ENCODE data around the gene GGTLC2. TPM values are rescaled to one million over a fixed set of nuclear protein-coding genes. Genes with fewer than 3 reads are reported as not detected.
"Not testable (repeated sequence)": the region's sequence is repeated elsewhere in the genome, so short reads cannot be mapped to it uniquely, and the experiment has no call there.

GGTLC2 gene
- not detected for total RNA-seq
- polyA plus RNA-seq, result under 1 TPM in 1 of 4 donors, not detected in 3; 0.24 TPM

DNA sequence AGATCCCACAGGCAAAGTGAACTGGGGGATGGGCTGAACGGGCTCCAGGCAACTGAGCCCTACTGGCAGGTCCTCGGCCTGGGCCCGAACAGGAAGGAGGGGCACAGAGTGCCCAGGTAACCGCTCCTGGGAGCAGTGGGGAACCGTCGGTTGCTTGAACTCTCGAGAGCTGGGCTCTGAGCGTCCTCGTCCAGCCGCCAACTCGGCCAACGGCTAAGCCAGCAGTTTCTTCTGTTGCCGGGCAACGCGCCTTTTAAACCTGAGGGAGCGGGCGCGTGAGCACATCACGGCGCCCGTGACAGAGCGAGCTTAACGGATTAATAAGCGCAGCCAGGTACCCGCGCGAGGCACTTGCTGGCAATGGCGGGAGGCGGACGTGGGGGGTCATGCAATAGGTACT, at the start of gene GGTLC2:
TSS of gene GGTLC2 (plus strand) at position 301 of the 400 bp plus-strand sequence. CDS start 1,732 bp downstream, outside the sequence.
- H3K9me3 ChIP-seq (ENCODE audit: control insufficient read depth in 2 of 2, low read length in 2 of 2); H3K4me3 ChIP-seq (ENCODE audit: low read depth, low read length); H3K27me3 ChIP-seq (ENCODE audit: control insufficient read depth, insufficient read depth, low read length); H3K27me3 Mint-ChIP-seq; H3K4me1 ChIP-seq (ENCODE audit: control insufficient read depth, insufficient read depth, low read length, poor library complexity, severe bottlenecking); H3K4me1 Mint-ChIP-seq; H3K4me3 Mint-ChIP-seq; H3K36me3 Mint-ChIP-seq; H3K27ac Mint-ChIP-seq; H3K27ac ChIP-seq (ENCODE audit: insufficient read depth, low read length, poor library complexity, severe bottlenecking); DNase-seq; H3K9me3 Mint-ChIP-seq; H3K36me3 ChIP-seq (ENCODE audit: control insufficient read depth, insufficient read depth, low read length); ATAC-seq (ENCODE audit: low read depth in 2 of 2): not testable (repeated sequence)

DNA sequence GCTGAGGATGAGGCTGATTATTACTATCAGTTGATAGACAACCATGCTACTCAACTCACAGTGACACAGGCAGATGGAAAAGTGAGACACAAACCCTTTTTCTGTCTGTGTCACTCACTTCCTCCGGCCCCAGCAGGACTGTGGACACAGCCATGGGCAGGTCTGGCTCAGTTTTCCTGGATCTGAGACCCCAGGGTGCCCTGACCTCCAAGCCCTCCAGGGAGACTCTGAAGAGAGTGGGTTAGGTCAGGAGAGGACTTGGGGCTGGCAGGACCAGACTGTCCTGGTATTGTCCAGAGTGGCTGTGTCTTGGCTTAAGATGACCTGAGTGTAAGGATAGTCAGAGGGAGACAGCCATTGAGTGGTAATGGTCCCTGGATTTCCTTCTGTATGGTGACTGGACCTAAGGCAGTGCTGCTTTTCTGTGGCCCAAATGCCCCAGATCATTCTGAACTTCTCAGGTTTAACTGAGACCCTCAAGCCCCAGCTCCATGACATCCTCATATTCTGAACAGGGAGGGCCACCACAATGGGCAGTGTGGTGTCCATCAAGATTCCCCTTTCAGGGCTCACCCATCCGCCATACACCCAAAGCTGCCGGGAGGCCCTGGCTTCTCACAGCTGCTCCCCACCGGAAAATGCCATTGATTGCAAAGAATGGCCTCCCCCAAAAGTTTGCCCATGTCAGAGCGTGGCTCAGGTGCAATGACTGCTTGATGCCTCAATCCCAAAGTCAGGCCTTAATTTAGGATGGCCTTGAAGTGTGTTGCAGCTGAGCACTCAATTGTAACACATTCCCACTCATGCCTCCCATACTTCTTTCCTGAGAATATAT, 49.2 kb upstream of the GGTLC2 start:
- H3K36me3 Mint-ChIP-seq, result no peaks in the 10 kb centered on the region
- no peaks in the 10 kb centered on the region for H3K36me3 ChIP-seq (ENCODE audit: control insufficient read depth, insufficient read depth, low read length)
- H3K9me3 Mint-ChIP-seq, result peaks cover 0 to 3% (median 0%) of the 10 kb centered on the region in 7 donors
- H3K27ac ChIP-seq (ENCODE audit: insufficient read depth, low read length, poor library complexity, severe bottlenecking), result no peak overlapping the region
- H3K9me3 ChIP-seq (ENCODE audit: control insufficient read depth in 2 of 2, low read length in 2 of 2), result no peaks in the 10 kb centered on the region
- H3K4me1 ChIP-seq (ENCODE audit: control insufficient read depth, insufficient read depth, low read length, poor library complexity, severe bottlenecking), result no peaks in the 10 kb centered on the region
- no peak overlapping the region for H3K4me3 ChIP-seq (ENCODE audit: low read depth, low read length)
- DNase-seq, result no peak
- no peak overlapping the region for H3K4me3 Mint-ChIP-seq
- peak overlapping the region in 1 of 3 donors; percentile 47 for H3K27ac Mint-ChIP-seq
- no peak for ATAC-seq (ENCODE audit: low read depth in 2 of 2)
- H3K4me1 Mint-ChIP-seq, result no peaks in the 10 kb centered on the region
- H3K27me3 ChIP-seq (ENCODE audit: control insufficient read depth, insufficient read depth, low read length), result no peaks in the 10 kb centered on the region
- peaks cover 16% of the 10 kb centered on the region for H3K27me3 Mint-ChIP-seq

DNA sequence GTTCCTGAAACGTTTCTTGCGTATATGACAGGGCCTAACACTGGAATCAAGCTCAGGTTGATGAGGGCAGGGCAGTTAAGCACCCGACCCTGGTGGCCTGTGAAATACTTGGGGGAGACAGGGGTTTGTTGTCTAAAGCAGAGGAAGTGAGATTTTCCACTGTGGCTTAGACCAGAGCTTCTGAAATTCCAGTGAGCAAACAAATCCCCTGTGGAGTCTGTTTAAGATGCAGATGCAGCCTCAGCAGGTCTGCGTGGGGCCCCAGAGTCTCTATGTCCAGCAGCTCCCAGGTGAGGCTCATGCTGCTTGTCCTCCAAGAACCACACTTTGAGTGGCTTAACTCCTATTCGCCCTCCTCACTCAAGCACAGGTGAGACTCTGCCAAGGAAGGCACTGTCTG, 46.3 kb upstream of the GGTLC2 start:
- Mint-ChIP-seq H3K36me3 (no peaks in the 10 kb centered on the region), H3K4me1 (no peaks in the 10 kb centered on the region), H3K9me3 (peaks cover 0 to 3% (median 0%) of the 10 kb centered on the region in 7 donors), H3K4me3 (no peak overlapping the region), H3K27me3 (peaks cover 16% of the 10 kb centered on the region), H3K27ac (no peak overlapping the region)
- no peaks in the 10 kb centered on the region for H3K9me3 ChIP-seq (ENCODE audit: control insufficient read depth in 2 of 2, low read length in 2 of 2)
- H3K27me3 ChIP-seq (ENCODE audit: control insufficient read depth, insufficient read depth, low read length), result no peaks in the 10 kb centered on the region
- no peak overlapping the region for H3K4me3 ChIP-seq (ENCODE audit: low read depth, low read length)
- no peaks in the 10 kb centered on the region for H3K36me3 ChIP-seq (ENCODE audit: control insufficient read depth, insufficient read depth, low read length)
- DNase-seq (no peak), ATAC-seq (ENCODE audit: low read depth in 2 of 2) (no peak)
- no peaks in the 10 kb centered on the region for H3K4me1 ChIP-seq (ENCODE audit: control insufficient read depth, insufficient read depth, low read length, poor library complexity, severe bottlenecking)
- H3K27ac ChIP-seq (ENCODE audit: insufficient read depth, low read length, poor library complexity, severe bottlenecking), result no peak overlapping the region

DNA sequence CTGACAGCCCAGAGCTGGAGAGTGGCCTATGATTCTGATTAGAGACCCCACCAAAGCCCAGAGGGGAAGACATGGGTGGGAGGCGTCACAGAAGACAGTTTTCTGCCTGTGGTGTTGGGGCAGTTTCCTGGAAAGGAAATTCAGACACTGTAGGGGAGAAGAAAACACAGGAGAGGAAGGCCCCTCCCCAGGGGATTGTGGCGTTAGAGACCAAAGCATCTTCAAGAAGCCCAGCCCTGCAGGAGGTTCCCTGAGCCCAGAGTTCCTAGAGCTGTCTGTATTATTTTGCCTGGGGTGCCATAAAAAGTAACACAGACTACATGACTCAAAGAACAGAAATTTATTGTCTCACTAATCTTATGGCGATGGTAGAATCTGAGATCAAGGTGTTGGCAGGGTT, 45.2 kb upstream of the GGTLC2 start:
- Mint-ChIP-seq H3K9me3 (peaks cover 0 to 3% (median 0%) of the 10 kb centered on the region in 7 donors), H3K27ac (no peak overlapping the region), H3K4me1 (no peaks in the 10 kb centered on the region), H3K36me3 (no peaks in the 10 kb centered on the region), H3K27me3 (peaks cover 16% of the 10 kb centered on the region), H3K4me3 (no peak overlapping the region)
- no peak overlapping the region for H3K27ac ChIP-seq (ENCODE audit: insufficient read depth, low read length, poor library complexity, severe bottlenecking)
- H3K27me3 ChIP-seq (ENCODE audit: control insufficient read depth, insufficient read depth, low read length), result no peaks in the 10 kb centered on the region
- DNase-seq, result no peak
- ATAC-seq (ENCODE audit: low read depth in 2 of 2), result no peak
- no peaks in the 10 kb centered on the region for H3K36me3 ChIP-seq (ENCODE audit: control insufficient read depth, insufficient read depth, low read length)
- H3K4me1 ChIP-seq (ENCODE audit: control insufficient read depth, insufficient read depth, low read length, poor library complexity, severe bottlenecking), result no peaks in the 10 kb centered on the region
- no peak overlapping the region for H3K4me3 ChIP-seq (ENCODE audit: low read depth, low read length)
- no peaks in the 10 kb centered on the region for H3K9me3 ChIP-seq (ENCODE audit: control insufficient read depth in 2 of 2, low read length in 2 of 2)

DNA sequence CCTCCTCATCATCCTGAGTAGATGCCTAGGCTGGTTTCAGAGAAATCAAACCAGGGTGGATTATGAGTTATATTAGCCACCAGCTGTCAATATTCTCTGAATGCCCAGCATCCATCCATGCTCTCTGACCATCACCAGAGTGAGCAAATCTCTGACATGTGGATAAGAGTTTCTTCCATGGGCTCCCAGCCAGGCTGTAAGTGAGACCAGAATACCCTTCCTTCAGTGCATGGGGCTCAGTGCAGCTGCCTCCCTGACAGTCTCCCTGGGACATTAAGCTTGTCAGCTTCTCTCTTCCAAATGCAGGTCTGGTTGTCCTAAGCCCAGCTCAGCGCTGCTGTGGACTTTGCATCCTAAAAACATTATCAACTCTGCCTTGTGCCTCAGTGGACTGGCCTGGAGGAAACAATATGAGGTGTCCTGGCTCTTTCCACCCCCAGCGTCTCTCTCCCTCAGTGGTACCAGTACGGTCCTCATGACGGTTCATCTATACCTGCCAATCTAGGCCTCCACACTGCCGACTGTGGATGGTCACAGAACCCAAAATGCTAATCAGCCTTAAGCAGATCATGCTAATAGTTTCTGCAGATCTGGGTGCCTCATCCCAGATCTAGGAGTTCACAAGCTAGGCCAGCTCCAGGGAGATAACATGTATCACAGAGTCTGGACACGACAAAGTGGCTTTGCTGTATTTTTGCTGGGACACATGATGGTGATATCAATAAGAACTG, 43.7 kb upstream of the GGTLC2 start:
- no peaks in the 10 kb centered on the region for H3K4me1 ChIP-seq (ENCODE audit: control insufficient read depth, insufficient read depth, low read length, poor library complexity, severe bottlenecking)
- Mint-ChIP-seq H3K27me3 (peaks cover 14% of the 10 kb centered on the region), H3K9me3 (peaks cover 0 to 3% (median 0%) of the 10 kb centered on the region in 7 donors), H3K4me1 (no peaks in the 10 kb centered on the region), H3K27ac (no peak overlapping the region), H3K36me3 (no peaks in the 10 kb centered on the region), H3K4me3 (no peak overlapping the region)
- DNase-seq (no peak), ATAC-seq (ENCODE audit: low read depth in 2 of 2) (no peak)
- no peaks in the 10 kb centered on the region for H3K36me3 ChIP-seq (ENCODE audit: control insufficient read depth, insufficient read depth, low read length)
- H3K27ac ChIP-seq (ENCODE audit: insufficient read depth, low read length, poor library complexity, severe bottlenecking), result no peak overlapping the region
- no peak overlapping the region for H3K4me3 ChIP-seq (ENCODE audit: low read depth, low read length)
- H3K9me3 ChIP-seq (ENCODE audit: control insufficient read depth in 2 of 2, low read length in 2 of 2), result no peaks in the 10 kb centered on the region
- no peaks in the 10 kb centered on the region for H3K27me3 ChIP-seq (ENCODE audit: control insufficient read depth, insufficient read depth, low read length)

DNA sequence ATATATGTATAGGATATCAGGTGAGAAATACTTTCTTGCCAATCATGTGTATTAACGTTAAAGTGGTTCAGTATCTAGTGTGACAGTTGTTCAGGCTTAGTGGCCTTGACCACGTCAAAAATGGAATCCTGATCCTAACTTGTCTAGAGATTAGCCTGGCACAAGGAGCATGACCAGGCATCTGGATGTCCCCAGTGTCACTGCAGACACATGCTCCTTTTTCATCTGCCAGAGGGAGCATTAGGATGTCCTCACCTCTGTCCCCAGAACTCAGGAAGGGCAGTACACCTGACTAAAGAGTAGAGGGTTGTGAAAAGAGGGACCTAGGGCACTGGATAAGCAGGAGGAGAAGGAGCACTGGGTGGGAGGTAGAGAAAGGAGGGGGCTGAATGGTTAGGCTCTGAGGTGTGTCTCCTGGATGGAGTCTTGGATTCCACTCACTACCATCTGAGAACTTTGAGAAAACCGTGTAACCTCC, 40.9 kb upstream of the GGTLC2 start:
- H3K36me3 Mint-ChIP-seq, result no peaks in the 10 kb centered on the region
- H3K27ac Mint-ChIP-seq, result no peak overlapping the region
- no peaks in the 10 kb centered on the region for H3K36me3 ChIP-seq (ENCODE audit: control insufficient read depth, insufficient read depth, low read length)
- no peak overlapping the region for H3K4me3 ChIP-seq (ENCODE audit: low read depth, low read length)
- peaks cover 16% of the 10 kb centered on the region for H3K27me3 Mint-ChIP-seq
- no peaks in the 10 kb centered on the region for H3K27me3 ChIP-seq (ENCODE audit: control insufficient read depth, insufficient read depth, low read length)
- H3K9me3 Mint-ChIP-seq, result peaks cover 0 to 2% (median 0%) of the 10 kb centered on the region in 7 donors
- peaks cover 0 to 4% (median 0%) of the 10 kb centered on the region in 4 donors for H3K4me1 Mint-ChIP-seq
- no peaks in the 10 kb centered on the region for H3K4me1 ChIP-seq (ENCODE audit: control insufficient read depth, insufficient read depth, low read length, poor library complexity, severe bottlenecking)
- no peak overlapping the region for H3K27ac ChIP-seq (ENCODE audit: insufficient read depth, low read length, poor library complexity, severe bottlenecking)
- DNase-seq (no peak), ATAC-seq (ENCODE audit: low read depth in 2 of 2) (no peak)
- no peak overlapping the region for H3K4me3 Mint-ChIP-seq
- H3K9me3 ChIP-seq (ENCODE audit: control insufficient read depth in 2 of 2, low read length in 2 of 2), result no peaks in the 10 kb centered on the region

DNA sequence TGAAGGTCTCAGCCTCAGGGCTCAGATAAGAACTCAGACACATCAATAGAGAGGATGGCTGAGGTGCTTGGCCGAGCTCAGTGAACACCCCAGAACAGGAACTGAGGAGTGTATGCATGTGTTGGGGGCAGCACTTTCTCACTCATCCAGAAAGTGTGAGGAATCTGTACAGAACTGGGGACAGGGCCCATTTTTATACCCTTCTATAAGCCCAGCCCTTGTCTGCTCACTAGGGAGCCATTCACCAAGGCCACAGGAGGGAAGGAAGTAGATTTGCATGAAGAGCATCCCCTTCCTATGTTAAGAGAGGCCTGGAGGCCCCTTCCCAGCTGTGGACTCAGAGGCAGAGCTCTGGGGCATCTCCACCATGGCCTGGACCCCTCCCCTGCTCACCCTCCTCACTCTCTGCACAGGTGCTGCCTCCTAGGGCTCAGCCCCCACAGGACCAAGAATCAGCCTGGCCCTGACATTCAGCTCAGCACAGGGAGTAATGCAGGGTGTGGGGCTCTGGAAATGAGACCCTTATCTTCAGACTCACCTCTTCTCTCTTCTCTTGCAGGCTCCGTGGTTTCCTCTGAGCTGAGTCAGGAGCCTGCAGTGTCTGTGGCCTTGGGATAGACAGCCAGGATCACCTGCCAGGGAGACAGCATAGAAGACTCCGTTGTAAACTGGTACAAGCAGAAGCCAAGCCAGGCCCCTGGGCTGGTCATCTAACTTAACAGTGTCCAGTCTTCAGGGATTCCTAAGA, 39.9 kb upstream of the GGTLC2 start:
- peaks cover 16% of the 10 kb centered on the region for H3K27me3 Mint-ChIP-seq
- H3K9me3 Mint-ChIP-seq, result peaks cover 0 to 2% (median 0%) of the 10 kb centered on the region in 7 donors
- no peak overlapping the region for H3K4me3 Mint-ChIP-seq
- Histone ChIP-seq H3K9me3 (ENCODE audit: control insufficient read depth in 2 of 2, low read length in 2 of 2) (no peaks in the 10 kb centered on the region), H3K4me1 (ENCODE audit: control insufficient read depth, insufficient read depth, low read length, poor library complexity, severe bottlenecking) (no peaks in the 10 kb centered on the region), H3K4me3 (ENCODE audit: low read depth, low read length) (no peak overlapping the region), H3K27ac (ENCODE audit: insufficient read depth, low read length, poor library complexity, severe bottlenecking) (no peak overlapping the region), H3K27me3 (ENCODE audit: control insufficient read depth, insufficient read depth, low read length) (no peaks in the 10 kb centered on the region), H3K36me3 (ENCODE audit: control insufficient read depth, insufficient read depth, low read length) (no peaks in the 10 kb centered on the region)
- ATAC-seq (ENCODE audit: low read depth in 2 of 2) (no peak), DNase-seq (no peak)
- H3K36me3 Mint-ChIP-seq, result no peaks in the 10 kb centered on the region
- peaks cover 0 to 4% (median 0%) of the 10 kb centered on the region in 4 donors for H3K4me1 Mint-ChIP-seq
- no peak overlapping the region for H3K27ac Mint-ChIP-seq

Measured in CD4-positive, CD25-positive, alpha-beta regulatory T cell (primary cell).